IMR-90 (cell line): ENCODE results near the gene FARS2. TPM values are rescaled to one million over a fixed set of nuclear protein-coding genes. Genes with fewer than 3 reads are reported as not detected.

Experiments used
- ATAC-seq: fragments of 200-7000 bp; cut with Tn5 transposase; 2 replicates; pipeline ENCODE4 v1.9.1; 2020; ENCODE audit warnings: low read depth, mild to moderate bottlenecking, moderate library complexity
- BruUV-seq: library from RNA; stranded (reverse); fragments of 400-500 nt; replicated peaks from 2 replicates; lab custom pipeline; 2021; lab: Mats Ljungman, UMichigan
- CTCF ChIA-PET: fragments of 300-600 bp; formaldehyde crosslinking; extraction: SDS; loops from one replicate; lab custom pipeline; 2021; ENCODE audit warnings: antibody characterized with exemption; lab: Yijun Ruan, JAX
- POLR2A ChIA-PET: fragments of 300-600 bp; sonication (Branson Sonifier 250); formaldehyde crosslinking; loops from one replicate; lab custom pipeline; 2022; ENCODE audit warnings: antibody characterized with exemption; ENCODE audit not compliant: unreplicated experiment; lab: Charles Lee
- DNase-seq: peaks from one replicate; pipeline ENCODE4 v3.0.0; 2013
- H2AFZ ChIP-seq: replicated peaks from 2 replicates; pipeline ENCODE3; 2013; ENCODE audit warnings: low read length, mild to moderate bottlenecking; ENCODE audit not compliant: poor library complexity
- H2AK5ac ChIP-seq: 2 replicates; pipeline ENCODE4 v1.6.1; 2013; ENCODE audit warnings: low read depth, low read length, inconsistent platforms
- H2AK9ac ChIP-seq: replicated peaks from 2 replicates; pipeline ENCODE3; 2013; ENCODE audit warnings: mild to moderate bottlenecking, low read depth, low read length, moderate library complexity; ENCODE audit not compliant: poor library complexity
- H2BK120ac ChIP-seq: 2 replicates; pipeline ENCODE4 v1.6.1; 2013; ENCODE audit warnings: low read depth, low read length, inconsistent platforms
- H2BK15ac ChIP-seq: 3 replicates; pipeline ENCODE4 v1.6.1; 2013; ENCODE audit warnings: low read depth, low read length, inconsistent platforms
- H2BK20ac ChIP-seq: 2 replicates; pipeline ENCODE4 v1.6.1; 2013; ENCODE audit warnings: low read depth, mild to moderate bottlenecking, inconsistent platforms, low read length, moderate library complexity
- H2BK5ac ChIP-seq: 2 replicates; pipeline ENCODE4 v1.6.1; 2013; ENCODE audit warnings: mild to moderate bottlenecking, low read depth, low read length, inconsistent platforms; ENCODE audit not compliant: poor library complexity, severe bottlenecking
- H3K14ac ChIP-seq: replicated peaks from 2 replicates; pipeline ENCODE4 v1.6.1; 2013; ENCODE audit warnings: low read depth, low read length, inconsistent platforms
- H3K18ac ChIP-seq: 2 replicates; pipeline ENCODE4 v1.6.1; 2013; ENCODE audit warnings: low read depth, low read length, control low read depth
- H3K23ac ChIP-seq: 2 replicates; pipeline ENCODE4 v1.6.1; 2013; ENCODE audit warnings: low read depth, low read length, inconsistent platforms
- H3K27ac ChIP-seq: 2 replicates; pipeline ENCODE4 v1.5.1; 2013; ENCODE audit warnings: mild to moderate bottlenecking, control low read depth, low read length; ENCODE audit not compliant: insufficient read depth
- H3K27me3 ChIP-seq: 2 replicates; pipeline ENCODE4 v1.6.1; 2013; ENCODE audit warnings: low read length; ENCODE audit not compliant: control insufficient read depth, insufficient read depth
- H3K36me3 ChIP-seq: 2 replicates; pipeline ENCODE4 v1.6.1; 2013; ENCODE audit warnings: low read length, mixed read lengths; ENCODE audit not compliant: control insufficient read depth, insufficient read depth
- H3K4ac ChIP-seq: 2 replicates; pipeline ENCODE4 v1.6.1; 2013; ENCODE audit warnings: low read depth, low read length, inconsistent platforms
- H3K4me1 ChIP-seq: 2 replicates; pipeline ENCODE4 v1.6.1; 2013; ENCODE audit warnings: low read length, mixed read lengths; ENCODE audit not compliant: control insufficient read depth, insufficient read depth
- H3K4me2 ChIP-seq: 2 replicates; pipeline ENCODE4 v1.6.1; 2013; ENCODE audit warnings: low read depth, mild to moderate bottlenecking, control low read depth, low read length, moderate library complexity
- H3K4me3 ChIP-seq: 2 replicates; pipeline ENCODE4 v1.5.1; 2013; ENCODE audit warnings: low read depth, mild to moderate bottlenecking, control low read depth, low read length, moderate library complexity; ENCODE audit not compliant: insufficient read depth
- H3K56ac ChIP-seq: 2 replicates; pipeline ENCODE4 v1.6.1; 2013; ENCODE audit warnings: low read length, inconsistent platforms; ENCODE audit not compliant: insufficient read depth; ENCODE audit errors: extremely low read depth
- H3K79me1 ChIP-seq, 2 experiments: 2 replicates each; pipeline ENCODE4 v1.6.1; 2013; ENCODE audit warnings: low read length in 2 of 2, inconsistent platforms in 1 of 2, low read depth in 1 of 2
- H3K9ac ChIP-seq: 2 replicates; pipeline ENCODE4 v1.6.1; 2013; ENCODE audit warnings: low read depth, low read length, control low read depth
- H3K9me1 ChIP-seq: 2 replicates; pipeline ENCODE4 v1.6.1; 2013; ENCODE audit warnings: low read length, inconsistent platforms; ENCODE audit not compliant: insufficient read depth
- H3K9me3 ChIP-seq: 2 replicates; pipeline ENCODE4 v1.6.1; 2013; ENCODE audit warnings: low read length; ENCODE audit not compliant: control insufficient read depth, insufficient read depth
- H4K20me1 ChIP-seq: 2 replicates; pipeline ENCODE4 v1.6.1; 2013; ENCODE audit warnings: low read length, inconsistent platforms; ENCODE audit not compliant: insufficient read depth
- H4K5ac ChIP-seq: 2 replicates; pipeline ENCODE4 v1.6.1; 2013; ENCODE audit warnings: mild to moderate bottlenecking, low read depth, low read length, control low read depth
- H4K8ac ChIP-seq, 2 experiments: 2 replicates each; pipeline ENCODE4 v1.6.1; 2013; ENCODE audit warnings: low read depth in 2 of 2, low read length in 2 of 2, control low read depth in 1 of 2, inconsistent platforms in 1 of 2
- H4K91ac ChIP-seq: 2 replicates; pipeline ENCODE4 v1.6.1; 2013; ENCODE audit warnings: low read depth, low read length, inconsistent platforms; ENCODE audit not compliant: insufficient read depth
- CEBPB ChIP-seq: IDR thresholded peaks from 2 replicates; pipeline ENCODE4 v1.6.1; 2012; ENCODE audit warnings: low read depth, low read length, improper control_type of control experiment
- CTCF ChIP-seq: conservative IDR thresholded peaks from 2 replicates; pipeline ENCODE4 v1.5.1; 2012; ENCODE audit warnings: mild to moderate bottlenecking, low read depth, low read length, improper control_type of control experiment
- FOS ChIP-seq: fragments of 150-350 bp; IDR thresholded peaks from 2 replicates; pipeline ENCODE4 v1.6.1; 2016; ENCODE audit warnings: low read depth, low read length
- MAZ ChIP-seq: IDR thresholded peaks from 2 replicates; pipeline ENCODE4 v1.6.1; 2012; ENCODE audit warnings: low read depth, mild to moderate bottlenecking, low read length, improper control_type of control experiment, moderate library complexity, borderline replicate concordance
- POLR2A ChIP-seq: IDR thresholded peaks from 2 replicates; pipeline ENCODE4 v1.6.1; 2012; ENCODE audit warnings: mild to moderate bottlenecking, low read depth, low read length
- RAD21 ChIP-seq: IDR thresholded peaks from 2 replicates; pipeline ENCODE4 v1.6.1; 2012; ENCODE audit warnings: low read length, improper control_type of control experiment
- RFX5 ChIP-seq: IDR thresholded peaks from 2 replicates; pipeline ENCODE4 v1.8.0; 2012; ENCODE audit warnings: low read depth, mild to moderate bottlenecking, low read length, moderate library complexity
- SMC3 ChIP-seq: fragments of 150-350 bp; IDR thresholded peaks from 2 replicates; pipeline ENCODE4 v1.6.1; 2016; ENCODE audit warnings: low read depth, mild to moderate bottlenecking, antibody characterized with exemption, low read length, moderate library complexity
- USF2 ChIP-seq: fragments of 150-350 bp; IDR thresholded peaks from 2 replicates; pipeline ENCODE4 v1.6.1; 2017; ENCODE audit warnings: mild to moderate bottlenecking, antibody characterized with exemption, low read length, low read depth
- WGBS, 2 experiments: methylation state at CpG; one replicate each; pipeline versions ENCODE4 v1.1.5 to v1.1.7; 2013; ENCODE audit warnings: missing lambda C conversion rate in 2 of 2; ENCODE audit not compliant: insufficient read length in 1 of 2; ENCODE audit errors: extremely low coverage in 2 of 2; 5-methylcytosine and 5-hydroxymethylcytosine counted together
- dilution Hi-C: fragments of 300-500 bp; cut with HindIII; formaldehyde crosslinking; loops from one replicate; pipeline ENCODE4 v1.14.3; 2018; ENCODE audit warnings: low sequenced_read_pairs; ENCODE audit not compliant: unreplicated experiment
- in situ Hi-C: fragments of 300-500 bp; cut with MboI; formaldehyde crosslinking; loops from 3 replicates; pipeline ENCODE4 v1.14.3; 2019; ENCODE audit warnings: low sequenced_read_pairs, inconsistent platforms, mixed read lengths
- intact Hi-C: fragments of 100-400 bp; cut with micrococcal nuclease; formaldehyde crosslinking; loops from 2 replicates; pipeline ENCODE4 v1.10.0; 2022
- polyA plus RNA-seq, 3 experiments: library from polyadenylated mRNA; depleted of rRNA; stranded (reverse); fragments of >200 nt; gene quantifications; 2 replicates each; pipeline ENCODE4 v1.2.3, GENCODE V29; 2012; ENCODE audit warnings: low replicate concordance in 1 of 3
- total RNA-seq: library from RNA; depleted of rRNA; stranded (reverse); fragments of >200 nt; gene quantifications from 2 replicates; pipeline ENCODE4 v1.2.3, GENCODE V29; 2012

Gene FARS2
- total and polyA plus RNA-seq, 2 of the 4 experiments (the other 2 are of a cell fraction), result 12.1 to 28.9 TPM

GRCh38 chr6:5541025-5541424 lies 279.7 kb downstream of the FARS2 start:
- no peak overlapping the region for H4K5ac ChIP-seq
- dilution Hi-C loops, result no loop called here
- no peaks in the 10 kb centered on the region for H3K9me3 ChIP-seq
- BruUV-seq, result no TSS peak
- 0 out of 4 replicates have a peak, but pooled peaks cover 0 to 2% of the 10 kb centered on the region in 2 experiments for H3K79me1 ChIP-seq
- H2BK5ac ChIP-seq, result no peak overlapping the region
- no peak overlapping the region for H2BK15ac ChIP-seq
- CTCF ChIA-PET, result no interaction called here
- H4K20me1 ChIP-seq, result no peaks in the 10 kb centered on the region
- POLR2A ChIA-PET, result no interaction called here
- no peaks in the 10 kb centered on the region for H3K36me3 ChIP-seq
- ATAC-seq (no peak), DNase-seq (no peak)
- H3K4ac ChIP-seq, result no peak overlapping the region
- no peaks in the 10 kb centered on the region for H3K27me3 ChIP-seq
- WGBS, 2 experiments, result no CpG with 5 or more reads among the region's 3 CpGs
- 0 out of 2 replicates have a peak, but pooled peaks cover 2% of the 10 kb centered on the region for H3K4me1 ChIP-seq
- no peaks in the 10 kb centered on the region; the same call in 1 of the 2 replicates for H3K9me1 ChIP-seq
- intact Hi-C loops, result no loop called here
- H3K27ac ChIP-seq, result no peak overlapping the region
- TF ChIP-seq SMC3 (no peak), POLR2A (no peak), RAD21 (no peak), USF2 (no peak), CEBPB (no peak), MAZ (no peak), RFX5 (no peak), CTCF (no peak), FOS (no peak)
- H4K8ac ChIP-seq, result no peak overlapping the region
- in situ Hi-C loops, result no loop called here
- no peak overlapping the region for H3K14ac ChIP-seq
- H3K23ac ChIP-seq, result no peak overlapping the region
- no peak overlapping the region for H2BK120ac ChIP-seq
- no peak overlapping the region for H2AK5ac ChIP-seq
- H2AK9ac ChIP-seq, result no peak overlapping the region
- H3K4me3 ChIP-seq, result no peak overlapping the region
- no peak overlapping the region for H2AFZ ChIP-seq
- H3K18ac ChIP-seq, result no peak overlapping the region
- no peak overlapping the region for H2BK20ac ChIP-seq
- no peak overlapping the region for H4K91ac ChIP-seq
- H3K56ac ChIP-seq, result no peak overlapping the region
- H3K4me2 ChIP-seq, result no peak overlapping the region
- no peak overlapping the region for H3K9ac ChIP-seq
